NCI-H1048 (cell line): ENCODE data around the gene MYT1.

Experiments
- DNase-seq: peaks from one replicate; lab custom pipeline; 2025; lab: John Stamatoyannopoulos, UW

MYT1 gene

DNA sequence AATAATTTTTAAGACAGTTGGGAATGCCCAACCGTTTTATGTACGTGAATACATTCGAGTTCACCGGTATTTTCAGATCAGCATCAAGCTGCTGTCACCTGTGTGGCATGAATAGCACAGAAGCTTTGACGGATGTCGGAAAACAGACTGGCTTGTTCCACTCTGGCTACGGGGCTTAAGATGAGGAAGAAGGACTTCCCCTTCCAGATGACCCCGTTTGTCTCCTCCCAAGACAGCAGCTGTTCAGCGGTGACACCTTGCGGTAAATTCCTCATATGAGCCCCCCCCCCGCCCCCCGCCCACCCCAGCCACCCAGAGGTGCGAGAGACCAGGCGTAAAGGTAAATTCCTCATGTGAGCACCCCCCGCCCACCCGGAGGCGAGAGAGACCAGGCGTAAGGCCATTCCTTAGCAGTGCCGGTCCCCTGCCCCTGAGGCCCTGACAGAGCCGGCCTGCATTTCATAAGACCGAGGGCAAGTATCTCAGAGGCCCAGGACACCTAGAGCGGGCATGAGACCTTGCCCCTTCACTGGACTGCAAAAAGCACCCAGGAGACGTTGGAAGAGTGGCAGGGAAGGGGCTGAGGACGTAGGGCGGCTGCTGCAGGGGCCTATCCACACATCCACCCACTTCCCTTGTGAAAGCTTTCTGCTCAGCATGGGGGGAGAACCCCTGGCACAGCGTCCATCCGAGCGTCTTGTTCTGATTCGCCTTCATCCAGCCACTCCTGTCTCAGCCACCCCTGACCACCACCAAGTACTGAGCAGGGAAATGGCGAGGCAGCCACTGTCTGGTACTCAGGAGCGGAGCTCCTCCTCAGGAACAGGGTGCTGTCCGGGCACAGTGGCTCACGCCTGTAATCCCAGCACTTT, 84.0 kb downstream of the MYT1 start:
- DNase-seq = no peak

DNA sequence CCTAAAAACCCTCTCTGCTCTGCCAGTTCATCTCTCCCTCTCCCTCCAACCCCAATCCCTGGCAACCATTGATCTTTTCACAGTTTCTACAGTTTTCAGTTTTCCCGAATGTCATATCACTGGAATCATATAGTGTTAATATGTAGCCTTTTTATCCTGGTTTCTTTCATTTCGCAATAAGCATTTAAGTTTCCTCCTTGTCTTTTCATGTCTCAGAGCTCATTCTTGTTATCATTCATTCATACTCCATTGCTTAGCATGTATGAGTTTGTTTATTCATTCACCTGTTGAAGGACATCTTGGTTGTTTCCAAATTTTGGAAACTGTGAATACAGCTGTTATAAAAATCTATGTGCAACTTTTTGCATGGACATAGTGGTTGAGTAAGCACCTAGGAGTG, 85.8 kb downstream of the MYT1 start:
- DNase-seq = no peak

DNA sequence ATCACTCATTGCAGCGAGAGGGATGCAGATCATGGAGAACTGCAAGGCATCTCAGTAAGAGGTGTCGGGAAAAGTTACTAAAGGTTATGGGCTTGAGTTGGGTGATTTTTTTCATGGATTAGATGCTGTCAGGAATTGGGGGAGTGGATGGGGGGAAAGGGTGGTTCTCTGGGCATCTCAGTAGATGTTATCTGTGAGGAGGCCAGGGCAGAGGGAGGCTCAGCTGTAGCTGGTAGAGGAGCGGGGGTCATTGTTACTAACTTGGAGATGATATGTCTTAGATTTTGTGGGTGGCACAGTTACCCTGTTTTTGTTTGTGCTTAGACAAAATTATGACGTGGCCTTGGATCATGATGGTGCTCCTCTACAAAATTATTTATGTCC, 88.7 kb downstream of the MYT1 start:
- DNase-seq = no peak

DNA sequence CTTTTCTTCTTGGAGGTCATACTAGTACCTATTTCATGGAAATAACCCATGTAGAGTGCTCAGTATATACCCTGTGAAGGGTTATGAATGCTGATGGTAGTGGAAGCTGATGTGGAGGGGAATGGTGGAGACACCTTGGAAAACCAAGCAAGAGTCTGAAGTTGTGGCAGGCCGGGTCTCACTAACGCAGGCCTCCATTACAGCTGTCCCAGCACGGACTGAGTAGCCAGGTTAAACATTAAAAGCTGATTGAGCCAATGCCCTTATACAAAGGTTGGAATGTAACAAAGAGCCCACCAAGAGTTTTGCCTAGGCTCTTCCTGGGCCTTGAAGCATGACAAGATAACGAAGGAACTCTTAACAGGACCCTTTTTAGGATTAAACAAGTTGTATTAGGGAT, 89.2 kb downstream of the MYT1 start:
- DNase-seq = no peak

DNA sequence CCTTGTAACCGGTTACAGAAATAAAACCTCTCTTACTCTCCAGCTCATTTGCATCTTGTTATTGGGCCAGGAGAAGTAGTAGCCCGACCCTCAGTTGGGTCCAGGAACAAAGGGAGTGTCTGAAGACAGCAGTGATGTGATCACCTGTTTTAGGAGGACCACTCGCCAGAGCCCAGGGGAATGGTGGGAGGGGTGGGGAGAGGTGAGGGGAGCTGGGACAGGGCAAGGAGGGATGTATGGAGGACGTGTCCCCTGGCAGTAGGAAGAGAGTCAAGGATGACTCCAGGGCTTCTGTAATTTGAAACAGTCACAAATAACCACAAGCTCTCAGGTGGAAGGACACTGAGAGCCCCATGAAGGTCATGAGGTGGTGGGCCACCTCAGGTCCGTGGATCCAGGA, 89.9 kb downstream of the MYT1 start:
- no peak for DNase-seq

DNA sequence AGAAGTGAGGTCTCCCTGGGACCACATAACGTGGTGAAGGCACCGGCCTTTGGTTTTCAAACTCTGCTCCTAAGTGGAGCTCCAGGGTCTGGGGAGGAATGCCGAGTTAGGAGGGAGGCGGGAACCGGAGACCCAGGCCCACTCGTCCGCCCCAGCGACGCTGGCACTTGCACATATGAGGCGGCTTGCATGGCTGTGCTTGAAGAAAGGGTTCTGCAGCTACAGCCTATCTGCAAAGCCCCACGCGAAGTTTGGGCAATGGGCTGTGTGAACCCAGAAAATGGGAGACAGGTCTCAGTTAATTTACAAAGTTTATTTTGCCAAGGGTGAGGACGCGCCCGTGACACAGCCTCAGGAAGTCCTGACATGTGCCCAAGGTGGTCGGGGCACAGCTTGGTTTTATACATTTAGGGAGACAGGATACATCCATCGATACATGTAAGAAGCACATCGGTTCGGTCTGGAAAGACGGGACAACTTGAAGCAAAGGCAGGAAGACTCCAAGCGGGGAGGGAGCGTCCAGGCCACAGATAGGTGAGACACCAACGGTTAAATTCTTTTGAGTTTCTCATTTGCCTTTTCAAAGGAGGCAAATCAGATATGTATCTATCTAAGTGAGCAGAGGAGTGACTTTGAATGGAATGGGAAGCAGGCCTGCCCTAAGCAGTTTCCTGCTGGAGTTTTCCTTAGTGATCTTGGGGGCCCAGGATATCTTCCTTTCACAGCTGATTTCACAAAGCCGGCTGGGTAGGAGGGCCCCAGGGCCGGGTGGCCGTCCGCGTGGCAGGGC, 90.5 kb downstream of the MYT1 start:
- no peak for DNase-seq

DNA sequence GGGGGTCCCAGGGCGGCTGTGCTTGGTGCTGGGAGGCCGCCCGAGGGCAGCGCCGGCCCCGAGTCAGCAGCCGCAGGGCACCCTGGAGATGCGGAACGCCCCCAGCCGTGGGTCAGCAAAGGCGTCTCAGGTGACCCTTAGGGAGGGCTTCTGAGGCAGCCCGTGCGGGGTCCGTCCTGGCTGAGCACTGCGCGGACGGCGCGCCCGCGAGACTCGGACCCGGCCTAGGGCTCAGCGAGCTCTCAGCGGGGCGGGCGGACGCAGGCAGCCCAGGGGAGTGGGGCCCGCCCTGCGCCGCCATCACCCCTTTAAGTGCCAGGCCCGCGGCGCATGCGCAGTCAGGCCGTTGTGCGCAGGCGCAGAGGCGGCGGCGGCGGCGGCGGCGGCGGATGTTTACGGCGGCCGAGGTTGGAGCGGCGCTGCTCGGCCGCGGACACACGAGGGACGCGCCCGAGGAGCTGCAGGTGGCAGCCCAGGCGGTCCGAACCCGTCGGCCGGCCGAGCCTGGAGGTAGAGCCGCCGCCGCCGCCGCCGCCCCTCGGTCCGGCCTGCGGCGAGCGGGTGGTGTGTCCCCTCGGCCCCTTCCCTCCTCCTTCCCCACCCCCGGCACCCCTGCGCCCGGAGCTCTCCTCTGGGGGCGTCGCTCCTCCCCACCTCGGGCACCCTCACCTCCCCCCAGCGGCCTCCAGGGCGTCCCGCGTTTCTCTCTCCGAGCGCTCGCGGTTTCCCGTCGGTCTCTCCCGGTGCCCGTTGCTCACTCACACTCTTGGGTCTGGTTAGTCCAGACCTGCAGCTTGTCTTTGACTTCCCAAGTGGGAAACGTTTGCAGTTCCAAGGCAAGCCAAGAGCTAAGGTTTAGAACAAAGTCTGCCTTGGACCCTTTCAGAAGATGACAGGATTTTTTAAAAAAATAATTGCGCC, 91.4 kb downstream of the MYT1 start, which contains the start of gene PCMTD2:
PCMTD2 (plus strand) TSS at position 388 of the 921 bp plus-strand sequence. CDS start 4,218 bp downstream, outside the sequence.
- peak; percentile 47 for DNase-seq

DNA sequence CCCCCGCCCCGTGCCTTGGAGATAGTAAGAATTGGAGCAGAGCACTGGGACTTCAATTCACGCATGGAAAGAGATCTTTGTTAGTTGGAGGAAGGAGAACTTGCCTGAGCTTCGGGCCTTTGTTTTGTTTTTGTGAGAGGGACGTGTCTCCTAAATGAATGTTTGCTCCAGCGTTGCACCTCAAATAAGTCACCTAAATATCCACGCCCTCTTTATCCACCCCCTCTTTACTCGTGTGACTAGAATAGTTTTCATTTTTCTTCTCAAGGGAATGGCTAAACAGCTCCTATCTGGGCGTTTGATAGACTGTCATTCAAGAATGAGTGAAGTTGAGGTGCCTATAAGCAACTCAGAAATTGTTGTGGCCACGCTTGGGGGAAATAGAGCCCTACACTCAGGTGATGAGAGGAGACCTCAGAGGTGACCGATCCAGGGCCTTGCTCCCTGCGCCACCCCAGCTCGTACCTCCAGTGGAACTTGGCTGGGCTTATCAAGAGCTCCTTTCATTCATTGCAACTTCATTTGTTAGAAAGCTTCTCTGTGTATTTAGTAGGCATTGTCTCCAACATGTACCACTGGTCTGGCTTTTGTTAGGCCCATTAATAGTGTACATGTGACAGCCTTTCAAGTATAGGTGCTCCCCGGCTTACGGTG, 92.2 kb downstream of the MYT1 start:
- DNase-seq = no peak

DNA sequence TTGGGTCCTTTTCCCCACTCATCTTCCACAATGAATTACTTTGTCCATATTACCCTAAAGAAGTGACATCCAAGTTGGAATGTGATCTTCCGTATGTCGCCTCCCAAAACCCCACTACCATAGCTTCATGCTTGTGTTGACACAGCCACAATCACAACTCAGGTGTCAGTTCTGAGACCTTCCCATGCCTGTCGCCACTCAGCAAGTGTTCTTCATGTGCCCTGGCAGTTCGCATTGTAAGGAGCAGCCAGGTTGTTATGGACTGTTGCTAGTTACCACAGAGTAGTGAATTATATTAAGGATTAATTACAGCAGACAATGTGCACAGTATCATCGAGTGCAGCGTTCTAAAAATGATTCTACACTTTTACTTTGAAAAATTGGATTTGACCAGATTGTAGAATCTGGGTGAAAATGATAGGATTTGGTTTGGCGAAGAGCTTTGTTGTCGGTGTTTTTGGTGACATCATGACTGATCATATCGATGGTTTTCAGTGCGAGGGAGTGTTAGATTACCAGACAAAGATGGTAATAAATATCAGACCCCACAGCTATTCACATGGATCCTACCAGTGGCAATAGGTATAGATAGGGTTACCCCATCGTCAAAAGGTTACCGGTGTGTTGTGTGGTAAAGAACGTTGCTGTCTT, 93.0 kb downstream of the MYT1 start:
- DNase-seq = no peak

DNA sequence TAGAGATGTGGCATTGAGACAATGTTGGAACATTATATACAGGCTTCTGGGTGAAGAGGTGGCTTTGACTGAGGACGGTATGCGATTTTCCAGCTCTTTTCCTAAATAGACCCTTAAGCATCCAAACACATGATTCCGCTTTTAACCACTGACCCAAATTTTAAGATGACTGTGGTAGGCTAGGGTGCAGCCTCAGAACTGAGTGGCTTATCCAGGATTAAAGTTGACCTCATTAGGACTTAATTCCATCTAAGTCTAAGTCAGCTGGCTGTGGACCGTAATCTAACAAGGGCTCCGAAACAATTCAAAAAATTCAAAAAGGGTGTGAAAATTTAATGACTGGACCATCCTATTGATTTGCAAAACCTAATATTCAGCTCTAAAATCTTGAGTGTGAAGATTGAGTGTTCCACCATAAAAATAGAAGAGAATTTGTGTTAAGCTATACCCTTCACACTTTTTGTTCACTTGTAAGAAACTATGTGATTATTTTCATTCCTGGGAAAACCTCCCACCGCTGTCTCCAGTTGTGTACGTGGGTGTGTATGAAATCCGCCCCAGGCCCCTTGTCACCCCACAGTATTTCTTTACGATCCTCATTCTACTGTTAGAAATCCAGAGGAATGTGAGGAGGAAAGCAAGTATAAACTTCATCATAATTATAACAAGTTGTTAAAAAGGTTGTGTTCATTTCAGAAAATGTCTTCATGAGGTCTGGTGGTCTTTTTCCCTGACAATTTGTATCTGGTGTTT, 94.0 kb downstream of the MYT1 start:
- DNase-seq = no peak

DNA sequence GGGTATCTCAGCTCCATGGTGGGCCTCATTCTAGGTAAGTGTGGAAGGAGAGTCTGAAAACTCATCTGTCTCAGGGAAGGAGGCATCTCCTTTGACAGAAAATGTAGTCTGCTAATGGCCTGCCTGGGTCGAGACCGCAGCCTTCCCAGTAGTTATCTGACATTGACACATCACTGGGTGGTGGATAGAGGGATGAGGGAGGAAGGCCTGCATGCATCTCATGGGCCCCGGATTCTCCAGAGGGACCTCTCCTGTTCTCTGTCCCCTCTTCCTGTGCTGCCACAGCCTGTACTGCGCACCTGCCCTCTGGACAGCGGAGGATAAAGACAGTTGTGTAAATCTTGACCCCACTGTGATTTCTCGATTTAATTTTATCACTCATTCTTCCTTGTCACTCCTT, 96.0 kb downstream of the MYT1 start:
- no peak for DNase-seq

DNA sequence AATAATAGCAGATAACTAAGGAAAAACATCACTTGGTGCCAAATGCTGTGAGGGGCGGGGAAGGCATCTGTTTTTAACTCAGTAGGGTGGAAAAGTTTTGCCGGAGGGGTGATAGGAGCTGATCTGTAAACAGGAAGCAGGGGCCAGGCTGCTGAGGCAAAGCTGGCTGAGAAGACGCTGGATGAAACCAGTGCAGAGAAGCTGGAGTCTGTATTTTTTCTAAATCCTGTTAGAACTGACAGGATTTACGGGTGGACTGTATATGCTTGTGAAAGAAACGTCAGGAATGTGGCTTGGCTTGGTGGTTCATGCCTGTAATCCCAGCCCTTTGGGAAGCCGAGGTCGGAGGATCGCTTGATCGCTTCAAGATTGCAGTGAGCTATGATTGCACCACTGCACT, 96.9 kb downstream of the MYT1 start:
- DNase-seq = no peak

DNA sequence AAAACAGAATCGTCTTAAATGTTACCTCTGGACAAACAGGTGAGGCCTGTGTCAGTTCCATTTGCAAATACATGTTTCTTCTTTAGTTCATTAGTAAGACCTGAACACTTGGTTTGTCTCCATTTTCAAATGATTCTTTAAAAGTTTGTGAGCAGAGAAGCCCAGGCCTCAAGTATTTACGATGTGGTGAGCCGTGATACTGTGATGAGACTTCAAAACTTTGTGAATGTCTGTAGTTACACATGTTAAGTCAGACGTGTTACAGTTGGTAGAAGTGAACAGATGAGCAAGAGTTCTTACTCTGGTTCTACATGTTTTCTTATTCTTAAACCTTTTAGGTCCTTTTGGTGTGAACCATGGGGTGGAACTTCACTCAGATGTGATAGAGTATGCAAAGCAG, 99.8 kb downstream of the MYT1 start:
- DNase-seq = no peak

DNA sequence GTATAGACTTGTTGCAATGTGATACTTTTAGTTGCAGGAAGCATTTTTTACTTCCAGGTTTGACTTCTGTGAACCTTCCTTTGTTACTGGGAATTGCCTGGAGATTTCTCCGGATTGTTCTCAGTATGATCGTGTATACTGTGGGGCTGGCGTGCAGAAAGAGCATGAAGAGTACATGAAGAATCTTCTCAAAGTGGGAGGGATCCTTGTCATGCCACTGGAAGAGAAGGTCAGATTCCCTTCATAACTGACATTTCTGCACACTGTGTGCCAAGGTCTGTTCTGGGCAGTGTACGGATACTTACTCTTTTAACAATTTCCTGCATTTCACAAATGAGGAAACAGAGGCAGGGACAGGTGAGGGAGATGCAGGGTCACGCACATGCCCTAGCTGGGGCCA, 100.9 kb downstream of the MYT1 start:
- DNase-seq = no peak

DNA sequence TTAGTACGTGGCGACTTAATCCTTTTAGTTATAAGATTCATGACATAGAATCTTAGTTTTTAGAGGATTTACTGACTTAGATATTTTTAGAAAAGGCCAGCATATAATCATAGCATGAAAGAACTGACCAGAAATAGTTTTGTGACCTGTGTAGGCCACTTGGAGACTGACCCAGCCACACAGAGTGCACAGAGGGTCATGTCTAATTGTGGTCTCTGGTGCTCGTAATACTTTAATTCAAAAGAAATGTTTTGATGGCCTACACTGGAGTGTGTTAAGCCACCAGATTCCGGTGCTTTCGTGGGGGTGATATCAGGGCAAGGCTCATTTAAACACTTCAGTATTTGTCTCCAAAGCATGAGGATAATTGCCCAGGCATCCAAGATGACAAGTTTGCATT, 102.7 kb downstream of the MYT1 start:
- no peak for DNase-seq

DNA sequence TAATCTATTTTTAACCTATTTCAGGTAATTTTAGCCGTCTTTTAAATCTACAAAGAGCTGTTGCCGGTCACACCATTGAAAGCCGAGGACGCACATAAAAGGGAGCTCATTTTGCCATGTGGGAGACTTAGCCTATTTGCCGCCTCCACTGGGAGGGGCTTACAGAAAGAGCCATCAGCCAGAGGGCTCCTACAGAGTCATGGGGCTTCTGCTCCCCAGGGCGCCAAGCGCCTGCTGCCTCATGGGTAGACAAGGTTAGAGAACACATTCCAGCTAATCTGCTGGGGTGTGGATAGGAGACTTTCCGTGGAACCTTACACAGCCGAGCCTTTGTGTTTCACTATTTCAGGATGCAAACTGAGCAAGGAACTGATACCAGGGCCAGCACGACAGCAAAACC, 103.9 kb downstream of the MYT1 start:
- no peak for DNase-seq

DNA sequence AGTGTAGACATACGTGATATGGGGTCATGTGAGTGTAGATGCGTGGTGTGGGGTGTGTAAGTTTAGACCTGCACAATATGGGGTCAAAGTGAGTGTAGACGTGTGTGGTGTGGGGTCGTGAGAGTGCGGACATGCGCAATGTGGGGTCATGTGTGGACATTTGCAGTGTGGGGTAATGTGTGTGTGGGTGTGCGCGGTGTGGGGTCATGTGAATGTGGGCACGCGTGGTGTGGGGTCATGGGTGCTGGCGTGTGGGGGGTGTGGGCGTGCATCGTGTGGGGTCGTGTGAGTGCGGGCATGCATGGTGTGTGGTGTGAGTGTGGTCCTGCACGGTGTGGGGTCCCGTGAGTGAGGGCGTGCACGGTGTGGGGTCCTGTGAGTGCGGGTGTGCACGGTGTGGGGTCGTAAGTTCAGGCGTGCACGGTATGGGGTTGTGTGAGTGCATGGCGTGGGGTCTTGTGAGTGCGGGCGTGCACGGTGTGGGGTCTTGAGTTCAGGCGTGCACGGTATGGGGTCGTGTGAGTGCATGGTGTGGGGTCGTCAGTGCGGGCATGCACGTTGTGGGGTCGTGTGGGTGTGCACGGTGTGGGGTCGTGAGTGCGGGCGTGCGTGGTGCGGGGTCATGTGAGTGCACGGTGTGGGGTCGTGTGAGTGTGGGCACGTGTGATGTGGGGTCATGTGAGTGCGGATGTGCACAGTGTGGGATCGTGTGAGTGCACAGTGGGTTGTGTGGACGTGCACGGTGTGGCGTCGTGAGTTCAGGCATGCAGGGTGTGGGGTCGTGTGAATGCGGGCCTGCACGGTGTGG, 105.6 kb downstream of the MYT1 start:
- DNase-seq = no peak

DNA sequence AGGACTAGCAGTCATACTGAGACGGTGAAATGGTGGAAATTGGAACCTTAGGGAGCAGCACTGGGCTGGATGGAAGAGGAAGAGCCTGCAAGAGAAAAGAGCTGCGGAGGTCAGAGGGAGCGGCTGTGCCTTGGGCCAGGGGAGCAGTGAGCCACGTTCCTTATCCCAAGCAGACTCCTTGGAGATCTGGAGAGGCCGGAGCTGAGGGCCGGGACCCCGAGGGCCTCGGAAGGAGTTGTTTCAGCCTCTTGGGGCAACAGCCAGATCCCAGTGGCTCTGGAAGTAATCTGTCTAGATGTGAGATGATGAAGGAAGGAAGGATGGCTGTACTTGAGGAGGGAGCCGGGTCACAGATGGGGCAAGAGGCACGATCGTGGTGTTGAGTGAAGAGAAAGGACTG, 107.4 kb downstream of the MYT1 start:
- DNase-seq = no peak

DNA sequence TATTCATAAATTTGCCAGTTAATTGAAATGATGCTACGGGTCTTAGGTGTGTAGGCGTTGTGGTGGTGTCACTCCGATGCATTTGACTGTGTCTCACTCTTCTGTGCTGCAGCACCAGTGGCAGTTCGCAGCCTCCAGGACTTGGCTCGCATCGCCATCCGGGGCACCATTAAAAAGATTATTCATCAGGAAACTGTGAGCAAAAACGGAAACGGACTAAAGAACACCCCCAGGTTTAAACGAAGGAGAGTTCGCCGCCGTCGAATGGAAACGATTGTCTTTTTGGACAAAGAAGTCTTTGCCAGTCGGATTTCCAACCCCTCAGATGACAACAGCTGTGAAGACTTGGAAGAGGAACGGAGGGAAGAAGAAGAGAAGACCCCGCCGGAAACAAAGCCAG, 108.9 kb downstream of the MYT1 start:
- DNase-seq = no peak

DNA sequence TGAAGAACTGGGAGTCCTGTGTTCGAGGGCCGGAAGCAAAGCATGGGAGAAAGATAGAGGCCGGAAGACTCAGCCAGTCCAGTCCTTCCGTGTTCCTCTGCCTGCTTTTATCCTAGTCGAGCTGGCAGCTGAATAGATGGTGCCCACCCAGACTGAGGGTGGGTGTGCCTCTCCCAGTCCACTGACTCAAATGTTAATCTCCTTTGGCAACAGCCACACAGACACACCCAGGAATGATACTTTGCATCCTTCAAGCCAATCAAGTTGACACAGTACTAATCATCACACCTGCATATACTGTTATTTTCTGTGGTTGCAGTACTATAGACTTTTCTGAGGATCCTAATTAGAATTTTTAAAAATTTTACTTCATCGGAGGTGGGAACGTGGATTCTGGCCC, 112.6 kb downstream of the MYT1 start:
- no peak for DNase-seq
